ENCODE measurements around the gene IL20RB.

The IL20RB gene

GRCh38 chr3:137052298-137052697 is 94.5 kb downstream of the IL20RB start:
- no peaks in the 10 kb centered on the region for H3K36me3 Mint-ChIP-seq (ENCODE audit: low read depth)
- DNase-seq (ENCODE audit: low spot score): no peak
- H3K27ac Mint-ChIP-seq: no peak overlapping the region
- H3K9me3 Mint-ChIP-seq: no peaks in the 10 kb centered on the region
- H3K4me1 Mint-ChIP-seq (ENCODE audit: low read depth): no peaks in the 10 kb centered on the region
- no peaks in the 10 kb centered on the region for H3K27me3 Mint-ChIP-seq (ENCODE audit: low read depth)
- no peak overlapping the region for H3K4me3 Mint-ChIP-seq

Measured in T-helper 2 cell treated with Interferon-gamma antibody and Interleukin-4, amounts not matched to agents 5 μg/mL and 100 μg/mL, for 36 hours (primary cell).